Prostate gland (tissue), 2 donors: ENCODE data around the gene KLHL40.

Source experiments
- POLR2A ChIP-seq: fragments of 450-650 bp; IDR thresholded peaks from one replicate; pipeline ENCODE4 v1.6.1; 2016; ENCODE audit warnings: antibody characterized with exemption, mild to moderate bottlenecking
- POLR2AphosphoS5 ChIP-seq: sonication (generic); formaldehyde crosslinking; IDR thresholded peaks from one replicate; pipeline ENCODE4 v1.6.1; 2017; ENCODE audit warnings: antibody characterized with exemption
- TF ChIP-seq, protein P1 (sequence below), 4 experiments: fragments of 200-600 bp in 2 of 4; fragments of 450-650 bp in 2 of 4; sonication (generic) in 2 of 4; IDR thresholded peaks; 1 replicate in 3 of 4; 2 replicates in 1 of 4; pipeline ENCODE4 v1.5.1; 2016 to 2019; ENCODE audit warnings: antibody characterized with exemption in 4 of 4, mild to moderate bottlenecking in 2 of 4, moderate library complexity in 2 of 4

DNA sequence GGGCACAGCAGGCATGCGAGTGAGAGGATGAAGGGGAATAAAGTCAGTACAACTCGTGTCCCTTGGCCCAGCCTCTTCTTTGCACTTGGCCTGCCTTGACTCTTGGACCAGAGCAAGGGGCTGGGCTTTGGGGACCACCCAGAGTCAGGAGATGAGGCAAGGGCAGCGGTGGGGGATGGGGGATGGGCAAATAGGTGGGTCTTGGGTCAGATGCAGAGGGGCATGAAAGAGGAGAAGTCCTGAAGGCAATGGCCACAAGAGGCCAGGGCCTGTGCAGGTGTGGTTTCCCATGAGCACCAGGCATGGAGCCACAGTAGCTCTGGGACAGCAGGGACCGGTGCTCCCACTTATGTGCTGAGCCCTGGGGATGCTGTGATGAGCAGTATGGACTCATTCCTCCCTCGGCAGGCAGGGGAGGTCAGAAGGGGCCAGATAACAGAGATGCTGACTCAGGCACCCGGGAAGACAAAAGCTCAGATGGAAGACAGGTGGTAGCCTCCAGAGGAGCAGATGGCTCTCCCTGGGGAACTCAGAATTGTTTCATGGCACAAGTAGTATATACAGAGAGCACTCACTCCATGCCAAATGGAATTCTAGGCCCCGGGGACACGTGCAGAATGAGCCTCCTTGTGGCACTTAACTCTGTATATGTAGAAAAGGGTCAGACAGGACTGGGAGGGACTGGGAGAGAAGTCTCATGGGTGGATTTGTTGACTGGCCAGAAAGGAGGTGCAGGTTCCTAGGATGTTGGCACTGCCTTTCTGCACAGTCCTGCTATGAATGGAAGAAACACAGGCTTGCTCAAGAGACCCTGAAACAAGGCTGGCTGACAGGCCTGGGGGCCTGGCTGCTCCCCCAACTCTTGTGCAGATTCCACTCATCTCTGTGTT lies 17.6 kb upstream of the KLHL40 start:
- TF ChIP-seq POLR2A (no peak), POLR2AphosphoS5 (no peak)
- TF ChIP-seq, protein P1, sequence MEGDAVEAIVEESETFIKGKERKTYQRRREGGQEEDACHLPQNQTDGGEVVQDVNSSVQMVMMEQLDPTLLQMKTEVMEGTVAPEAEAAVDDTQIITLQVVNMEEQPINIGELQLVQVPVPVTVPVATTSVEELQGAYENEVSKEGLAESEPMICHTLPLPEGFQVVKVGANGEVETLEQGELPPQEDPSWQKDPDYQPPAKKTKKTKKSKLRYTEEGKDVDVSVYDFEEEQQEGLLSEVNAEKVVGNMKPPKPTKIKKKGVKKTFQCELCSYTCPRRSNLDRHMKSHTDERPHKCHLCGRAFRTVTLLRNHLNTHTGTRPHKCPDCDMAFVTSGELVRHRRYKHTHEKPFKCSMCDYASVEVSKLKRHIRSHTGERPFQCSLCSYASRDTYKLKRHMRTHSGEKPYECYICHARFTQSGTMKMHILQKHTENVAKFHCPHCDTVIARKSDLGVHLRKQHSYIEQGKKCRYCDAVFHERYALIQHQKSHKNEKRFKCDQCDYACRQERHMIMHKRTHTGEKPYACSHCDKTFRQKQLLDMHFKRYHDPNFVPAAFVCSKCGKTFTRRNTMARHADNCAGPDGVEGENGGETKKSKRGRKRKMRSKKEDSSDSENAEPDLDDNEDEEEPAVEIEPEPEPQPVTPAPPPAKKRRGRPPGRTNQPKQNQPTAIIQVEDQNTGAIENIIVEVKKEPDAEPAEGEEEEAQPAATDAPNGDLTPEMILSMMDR (IDR thresholded peaks at IDR 0.05): no peak
